DMS53 (cell line): Measurements from ENCODE around the gene S100A6.

ENCODE experiments used
- DNase-seq: peaks from one replicate; lab custom pipeline; 2025; lab: John Stamatoyannopoulos, UW

Gene S100A6

GRCh38 chr1:153545067-153546055, 9.6 kb upstream of the S100A6 start, which contains the start of gene S100A4:
S100A4 (minus strand) TSS chr1:153545806; CDS start chr1:153544794, 1,012 bp downstream.
- DNase-seq = peak; percentile 80

DNA sequence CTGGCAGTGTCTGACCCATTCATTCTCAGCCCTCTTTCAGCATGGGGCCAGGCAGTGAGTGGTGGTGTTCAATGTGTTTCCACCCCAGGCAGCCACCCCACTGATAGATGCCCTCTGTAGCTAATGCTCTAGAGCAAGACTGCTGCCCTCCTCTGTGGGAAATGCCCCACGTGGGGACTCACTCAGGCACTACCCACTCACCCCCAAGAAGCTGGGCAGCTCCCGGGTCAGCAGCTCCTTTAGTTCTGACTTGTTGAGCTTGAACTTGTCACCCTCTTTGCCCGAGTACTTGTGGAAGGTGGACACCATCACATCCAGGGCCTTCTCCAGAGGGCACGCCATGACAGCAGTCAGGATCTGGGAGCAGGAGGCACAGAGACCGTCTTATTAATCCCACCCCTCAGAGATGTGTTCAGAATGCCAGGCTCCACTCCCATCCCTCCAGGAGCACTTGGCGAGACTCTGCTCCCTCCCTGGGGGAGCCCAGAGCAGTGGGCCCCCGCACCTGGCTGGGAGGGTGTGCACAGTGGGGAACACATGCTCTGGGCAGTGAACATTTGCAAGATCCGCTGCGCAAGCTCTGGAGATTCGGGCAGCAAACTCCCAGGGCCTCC, 8.8 kb upstream of the S100A6 start:
- no peak for DNase-seq

- DNase-seq = no peak
These were observed 7.9 kb upstream of the S100A6 start for GRCh38 chr1:153543736-153544135.

DNA sequence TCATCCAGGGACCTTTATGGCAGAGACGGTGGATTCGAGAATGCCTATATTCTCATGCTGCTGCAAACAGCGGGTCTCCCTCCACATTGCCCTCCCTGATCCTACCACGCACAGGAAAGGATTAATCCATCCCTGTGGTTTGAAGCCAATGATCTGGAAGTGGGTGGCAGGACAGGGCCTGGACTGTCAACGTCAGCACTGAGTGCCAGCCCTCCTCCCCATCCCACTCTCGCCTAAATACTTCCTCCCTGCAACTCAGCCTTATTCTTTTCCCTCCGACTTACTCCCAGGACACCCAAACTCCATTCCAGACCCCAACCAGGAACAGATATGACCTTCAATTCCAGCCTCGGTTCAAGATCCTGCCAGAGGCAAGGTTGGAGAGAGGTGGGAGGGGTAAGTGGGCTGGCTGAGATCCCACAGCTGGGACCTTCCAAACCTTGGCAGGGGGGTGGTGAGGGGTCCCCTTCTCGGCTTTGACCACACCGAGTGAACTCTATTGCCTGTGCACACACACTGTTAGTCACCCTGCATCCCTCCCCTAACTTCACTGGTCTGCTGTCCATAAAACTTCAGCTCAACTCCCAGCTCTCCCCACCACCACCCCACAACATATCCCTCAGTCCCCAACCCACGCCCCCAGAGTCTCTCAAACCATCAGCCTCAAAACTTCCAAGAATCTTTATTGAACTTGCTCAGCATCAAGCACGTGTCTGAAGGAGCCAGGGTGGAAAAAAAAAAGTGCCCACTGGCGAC, 7.3 kb upstream of the S100A6 start:
- DNase-seq = no peak

DNA sequence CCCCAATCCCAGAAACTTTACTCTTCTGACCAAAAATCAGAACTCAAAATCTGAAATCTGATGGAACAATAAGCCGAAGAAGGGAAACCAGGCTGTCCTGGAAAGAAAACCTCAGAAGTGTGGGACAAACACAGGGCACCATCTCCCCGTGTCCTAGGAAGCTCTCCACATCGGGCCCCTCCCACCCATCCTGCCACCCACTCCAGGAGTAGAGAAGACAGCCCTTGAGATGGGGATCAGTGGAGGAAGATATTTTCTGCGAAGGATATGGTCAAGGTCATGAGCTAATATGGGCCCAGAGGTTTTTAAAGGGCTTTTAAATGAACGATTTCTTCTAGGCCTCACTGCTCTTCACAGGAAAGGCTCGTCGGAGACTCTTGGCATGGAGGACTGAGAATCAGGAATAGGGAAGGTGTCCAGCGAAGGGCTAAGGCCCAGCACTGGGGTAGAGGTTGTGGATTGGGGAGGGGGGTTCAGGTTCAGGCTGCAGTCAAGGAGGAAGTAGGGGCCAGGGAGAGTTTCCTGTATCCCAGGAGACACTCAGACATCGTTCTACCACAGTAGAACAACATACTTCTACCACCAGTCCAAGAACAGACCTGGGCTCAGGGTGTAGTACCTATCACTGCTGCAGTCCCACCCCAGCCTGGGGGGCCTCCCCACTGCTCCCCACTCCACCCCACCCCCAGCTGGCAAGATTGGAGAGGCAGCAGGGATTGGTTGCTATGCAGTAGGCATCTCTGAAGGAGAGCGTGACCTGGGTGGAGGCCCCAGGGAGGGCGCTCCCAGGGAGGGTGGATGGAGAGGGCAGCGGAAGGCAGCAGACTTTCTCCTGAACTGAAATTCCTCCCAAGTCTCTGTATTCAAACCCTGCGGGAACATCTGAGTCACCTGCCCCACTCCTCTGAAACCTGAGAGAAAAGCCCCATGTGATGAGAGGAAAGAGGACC, 6.1 kb upstream of the S100A6 start:
- no peak for DNase-seq

- peak; percentile 14 for DNase-seq
These were observed 4.9 kb upstream of the S100A6 start, which contains the start of gene S100A5 for GRCh38 chr1:153540394-153541361. S100A5 (minus strand) TSS chr1:153540934; CDS start chr1:153540191, 743 bp downstream.

GRCh38 chr1:153539395-153540093, 3.8 kb upstream of the S100A6 start:
- peak; percentile 81 for DNase-seq

DNA sequence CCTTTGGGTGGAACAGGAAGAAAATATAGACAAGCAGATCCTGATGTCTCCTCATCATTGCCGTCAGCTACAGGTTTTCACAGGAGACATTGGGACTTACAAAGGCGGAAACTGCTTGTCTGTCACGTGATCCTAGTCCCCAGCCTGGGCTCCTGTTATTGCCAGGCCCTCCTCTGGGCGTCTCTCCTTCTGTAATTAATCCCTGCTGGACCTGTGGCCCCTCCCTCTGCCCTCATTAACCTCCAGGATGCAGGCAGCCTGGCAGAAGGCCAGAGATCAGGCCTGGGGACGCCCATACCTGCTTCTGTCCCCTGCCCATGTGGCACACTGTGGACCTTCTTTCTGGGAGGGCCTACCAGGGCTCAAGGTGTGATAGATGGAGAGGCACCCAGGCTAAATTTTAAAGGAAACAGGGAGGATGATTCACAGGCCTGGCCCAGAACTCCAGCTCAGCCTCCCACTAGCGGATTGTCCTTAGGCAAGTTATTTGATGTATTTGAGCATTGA, 2.6 kb upstream of the S100A6 start:
- no peak for DNase-seq

DNA sequence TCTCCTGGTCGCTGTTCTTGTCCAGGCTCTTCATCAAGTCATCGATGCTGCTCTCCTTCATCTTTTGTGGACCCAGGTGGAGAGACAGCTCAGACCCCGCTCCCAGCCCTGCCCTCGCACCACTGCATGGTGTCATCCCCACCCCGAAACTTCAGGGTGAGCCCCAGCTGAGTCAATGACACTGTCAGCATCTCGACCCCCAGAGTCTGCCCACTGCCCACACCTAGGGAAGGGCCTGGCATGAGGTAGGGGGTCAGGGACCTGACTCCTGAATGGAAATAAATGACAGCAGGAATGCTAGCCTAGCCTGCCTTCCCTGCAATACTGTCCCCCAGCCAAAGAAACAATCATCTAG, 1.6 kb upstream of the S100A6 start:
- DNase-seq = no peak

DNA sequence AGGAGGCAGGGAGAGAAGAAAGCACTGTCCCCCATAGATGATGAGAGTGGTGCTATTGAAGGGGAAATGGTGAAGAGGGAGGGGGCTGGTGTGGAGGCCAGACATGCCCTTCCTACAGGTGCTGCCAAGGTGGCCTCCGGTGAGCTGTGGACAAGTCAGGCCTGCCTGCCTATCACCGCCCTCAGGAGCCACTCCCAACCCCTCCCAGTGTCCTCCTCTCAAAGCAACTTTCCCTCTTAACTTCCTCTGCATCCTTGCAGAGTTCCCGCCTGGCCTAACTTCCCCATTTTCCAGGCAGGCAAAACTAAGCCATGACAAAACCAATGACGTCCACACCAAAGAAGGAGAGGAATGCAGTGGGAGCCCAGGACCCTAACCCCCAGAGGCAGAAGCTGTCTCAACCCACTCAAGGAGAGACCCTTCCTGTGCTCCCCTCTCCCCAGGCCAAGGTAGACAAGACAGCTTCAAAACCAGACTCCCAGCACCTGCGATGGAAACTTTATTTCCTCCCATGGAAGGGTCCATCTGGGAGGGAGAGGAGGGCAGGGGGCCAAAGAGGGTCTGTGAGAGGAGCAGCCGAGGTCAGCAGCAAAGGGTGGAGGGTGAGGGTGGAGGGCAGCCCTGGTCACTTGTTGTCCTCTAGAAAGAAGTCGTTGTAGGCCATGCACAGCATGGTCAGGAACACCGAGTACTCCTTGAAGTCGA, 1.0 kb upstream of the S100A6 start:
- DNase-seq = peak; percentile 42

DNA sequence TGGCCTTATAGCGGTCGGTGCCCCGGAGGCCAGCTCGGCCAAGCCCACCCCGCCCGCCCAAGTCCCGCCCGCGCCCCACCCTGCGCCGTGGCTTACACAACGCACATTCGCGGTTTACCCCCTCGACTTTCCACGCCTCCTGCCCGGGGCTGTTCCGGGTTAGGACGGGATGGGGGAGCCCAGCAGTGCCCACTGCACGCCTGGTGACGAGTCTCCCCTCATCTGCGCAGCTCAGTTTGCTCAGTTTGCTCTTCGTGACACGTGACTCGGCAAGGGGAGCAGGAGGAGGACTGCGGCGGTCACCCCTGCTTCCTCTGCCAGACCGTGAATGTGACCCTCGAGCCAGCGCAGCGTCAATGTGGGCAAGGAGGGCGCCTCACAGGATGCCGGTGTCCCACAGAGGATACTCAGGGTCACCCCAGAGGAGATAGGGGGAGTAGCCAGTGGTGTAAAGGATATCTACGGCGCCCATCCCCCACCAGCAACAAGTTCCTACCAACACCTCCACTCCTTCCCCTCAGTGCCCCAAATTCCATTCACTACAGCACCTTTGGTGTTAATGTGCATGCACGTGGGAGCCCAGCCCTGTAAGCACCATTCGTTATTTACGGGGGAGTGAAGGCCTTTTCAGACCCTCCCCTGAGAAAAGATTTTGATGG, 350 bp upstream of the S100A6 start:
- peak; percentile 88 for DNase-seq

- DNase-seq = no peak
These were observed 908 bp downstream of the S100A6 start for GRCh38 chr1:153534925-153535241.

DNA sequence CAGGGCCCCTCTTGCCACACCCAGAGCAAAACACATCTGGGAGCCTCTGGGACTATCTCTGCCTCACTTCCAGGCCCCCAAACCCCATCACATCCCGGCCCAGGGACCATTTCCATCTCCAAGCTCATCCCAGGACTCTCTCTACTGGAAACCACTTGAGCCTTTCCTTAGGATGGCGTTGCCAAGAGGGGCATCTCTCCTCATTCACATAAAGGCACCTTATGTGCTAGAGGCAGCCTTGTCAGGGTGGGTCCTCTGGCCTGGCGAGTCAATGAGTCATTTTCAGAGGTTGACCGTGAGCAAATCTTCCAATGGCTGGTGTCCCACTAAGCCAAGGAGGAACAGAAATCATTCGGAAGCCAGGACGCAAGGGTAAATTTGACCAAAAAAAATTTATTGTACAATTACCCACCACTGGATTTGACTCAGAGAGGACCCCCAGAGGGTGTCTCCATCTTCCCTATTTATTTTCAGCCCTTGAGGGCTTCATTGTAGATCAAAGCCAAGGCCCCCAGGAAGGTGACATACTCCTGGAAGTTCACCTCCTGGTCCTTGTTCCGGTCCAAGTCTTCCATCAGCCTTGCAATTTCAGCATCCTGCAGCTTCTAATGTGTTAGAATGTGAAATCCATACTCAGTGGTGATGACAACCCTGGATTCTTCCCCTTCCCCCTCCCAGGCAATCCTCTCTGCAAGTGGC, 1.4 kb downstream of the S100A6 start:
- peak; percentile 43 for DNase-seq

DNA sequence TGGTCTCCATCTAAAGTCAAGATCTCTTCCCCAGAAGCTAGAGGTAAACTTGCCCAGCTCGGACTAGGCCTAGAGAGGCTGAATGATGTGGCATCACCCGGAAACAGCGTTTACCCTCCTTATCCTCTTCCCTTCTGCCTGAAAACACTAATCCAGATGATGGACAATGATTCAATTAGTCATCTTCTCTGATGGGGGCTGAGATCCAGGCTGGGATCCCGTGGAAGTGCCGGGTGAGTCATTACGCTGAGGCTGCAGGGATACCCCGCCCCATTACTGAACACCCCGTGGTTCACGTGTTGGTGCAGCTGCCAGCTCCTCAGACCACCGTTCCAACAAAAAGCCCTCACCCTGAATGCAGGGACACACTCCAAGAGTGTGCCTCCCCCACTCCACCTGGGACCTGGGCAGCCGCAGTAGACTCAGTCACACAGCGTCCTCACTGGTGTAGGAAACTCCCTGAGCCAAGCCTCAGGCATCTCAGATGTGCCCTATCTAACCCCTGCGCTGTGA, 2.0 kb downstream of the S100A6 start:
- DNase-seq = peak; percentile 85

- DNase-seq = peak; percentile 93
These were observed 2.8 kb downstream of the S100A6 start for GRCh38 chr1:153532769-153533599.

DNA sequence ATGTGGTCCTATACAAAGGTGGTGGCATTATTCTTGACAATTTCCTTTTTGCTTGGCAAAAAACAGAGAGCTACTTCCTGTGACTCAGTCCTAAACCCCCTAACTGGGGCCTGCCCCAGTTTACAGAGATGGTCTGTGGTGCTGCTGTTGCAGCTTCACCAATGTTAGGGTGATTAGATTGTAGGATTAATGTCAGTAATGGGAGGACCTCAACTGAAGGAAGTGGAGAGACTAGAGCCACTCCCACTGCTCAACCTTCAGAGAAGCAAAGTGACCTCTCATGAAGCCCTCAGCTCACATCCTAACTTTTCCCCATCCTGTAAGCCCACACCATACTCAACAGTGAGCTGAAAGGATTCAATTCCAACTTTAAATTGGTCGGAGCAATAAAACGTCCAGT, 3.6 kb downstream of the S100A6 start:
- DNase-seq = peak; percentile 45
